Measurements from ENCODE around the gene SECISBP2. TPM values are rescaled to one million over a fixed set of nuclear protein-coding genes. Genes with fewer than 3 reads are reported as not detected.
A peak's percentile ranks its signal among the peaks of the same experiment; 100 is the strongest.

The SECISBP2 gene
- total and polyA plus RNA-seq, 4 donors = 14.2 to 37.7 (median 24.3) TPM

DNA sequence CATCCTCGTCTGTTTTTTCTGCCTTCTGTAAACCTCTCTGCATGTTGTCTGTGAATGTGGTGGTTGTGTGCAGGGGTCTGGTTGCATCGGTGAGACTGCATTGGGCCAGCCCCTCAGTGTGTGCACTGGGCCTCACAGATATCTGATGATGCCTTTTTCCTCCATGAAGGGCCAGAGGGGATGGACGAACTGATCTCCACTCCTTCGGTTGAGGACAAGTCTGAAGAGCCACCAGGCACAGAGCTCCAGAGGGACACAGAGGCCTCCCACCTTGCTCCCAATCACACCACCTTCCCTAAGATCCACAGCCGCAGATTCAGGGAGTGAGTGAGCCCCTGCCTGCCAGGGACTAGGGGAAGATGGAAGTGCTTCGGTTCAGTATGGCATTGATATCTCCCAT is 31.3 kb downstream of the SECISBP2 start:
- no peak for TF ChIP-seq FOXA2 (IDR thresholded peaks at IDR 0.05)
- TF ChIP-seq SP1 (IDR thresholded peaks at IDR 0.05) = no peak
- TF ChIP-seq CTCF (IDR thresholded peaks at IDR 0.05; ENCODE audit: low read depth, low read length, missing input control) = no peak
- H3K36me3 ChIP-seq (ENCODE audit: control insufficient read depth in 4 of 4, insufficient read depth in 3 of 4, low read depth in 1 of 4, low read length in 3 of 4) = peaks cover 8 to 48% (median 30%) of the 10 kb centered on the region in 4 donors
- 94% methylated on average over 6 of the region's 6 CpGs for WGBS
- DNase-seq (ENCODE audit: low spot score) = no peak
- no peaks in the 10 kb centered on the region for H3K9me3 ChIP-seq (ENCODE audit: control insufficient read depth in 4 of 4, low read length in 3 of 4)
- H3K4me1 ChIP-seq (ENCODE audit: control insufficient read depth in 4 of 4, insufficient read depth in 4 of 4, low read length in 3 of 4) = peaks cover 13 to 29% (median 23%) of the 10 kb centered on the region in 4 donors
- no peaks in the 10 kb centered on the region for H3K27me3 ChIP-seq (ENCODE audit: control insufficient read depth in 4 of 4, insufficient read depth in 4 of 4, low read length in 3 of 4)
- H3K4me3 ChIP-seq (ENCODE audit: low read depth in 1 of 3, low read length in 3 of 3) = no peak overlapping the region
- no peak overlapping the region for H3K9ac ChIP-seq (ENCODE audit: low read depth in 1 of 2, low read length in 2 of 2)
- no peak overlapping the region for H3K27ac ChIP-seq (ENCODE audit: low read depth in 1 of 2, low read length in 2 of 2)

DNA sequence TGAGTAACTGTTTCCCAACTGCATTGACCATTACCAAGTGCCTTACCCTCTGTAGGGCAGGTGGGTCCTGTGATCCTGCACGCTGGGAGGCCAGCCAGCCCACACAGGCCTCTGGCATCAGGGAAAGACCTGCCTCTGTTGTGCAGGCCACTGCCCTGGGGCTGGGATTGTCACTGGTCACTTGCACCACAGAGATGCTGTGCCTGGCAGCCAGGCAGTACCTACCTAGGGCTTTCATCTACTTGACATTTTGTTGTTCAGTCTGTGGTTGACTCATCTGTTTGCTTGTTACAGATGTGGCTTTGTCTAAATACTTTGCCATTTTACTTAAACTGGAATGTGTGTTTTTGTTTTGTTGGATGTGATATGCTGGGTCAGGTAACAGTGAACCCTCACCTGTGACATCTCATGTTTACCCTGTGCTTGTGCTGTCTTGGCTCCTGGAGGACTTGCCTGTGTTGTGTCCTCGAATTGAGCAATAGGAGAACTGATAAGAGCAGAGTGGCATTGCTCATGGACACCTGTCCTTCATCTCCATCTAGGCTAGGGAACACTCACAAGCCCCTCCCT is 32.8 kb downstream of the SECISBP2 start:
- Histone ChIP-seq H3K27ac (ENCODE audit: low read depth in 1 of 2, low read length in 2 of 2) (peak overlapping the region; percentile 34 to 74), H3K36me3 (ENCODE audit: control insufficient read depth in 4 of 4, insufficient read depth in 3 of 4, low read depth in 1 of 4, low read length in 3 of 4) (peaks cover 2 to 47% (median 34%) of the 10 kb centered on the region in 4 donors), H3K27me3 (ENCODE audit: control insufficient read depth in 4 of 4, insufficient read depth in 4 of 4, low read length in 3 of 4) (no peaks in the 10 kb centered on the region), H3K9ac (ENCODE audit: low read depth in 1 of 2, low read length in 2 of 2) (no peak overlapping the region), H3K9me3 (ENCODE audit: control insufficient read depth in 4 of 4, low read length in 3 of 4) (no peaks in the 10 kb centered on the region), H3K4me1 (ENCODE audit: control insufficient read depth in 4 of 4, insufficient read depth in 4 of 4, low read length in 3 of 4) (peaks cover 13 to 29% (median 23%) of the 10 kb centered on the region in 4 donors), H3K4me3 (ENCODE audit: low read depth in 1 of 3, low read length in 3 of 3) (no peak overlapping the region)
- DNase-seq (ENCODE audit: low spot score) = no peak
- 33% methylated on average over 2 of the region's 2 CpGs for WGBS
- TF ChIP-seq GABPA (IDR thresholded peaks at IDR 0.05 in 1 of 2, conservative IDR thresholded peaks at IDR 0.05 in 1 of 2) = peak in 1 of 2 donors; percentile 52
- TF ChIP-seq NR2F2 (IDR thresholded peaks at IDR 0.05) = no peak
- no peak for TF ChIP-seq ZBTB33 (IDR thresholded peaks at IDR 0.05)
- peak; percentile 76 to 89 for TF ChIP-seq HNF4A (conservative IDR thresholded peaks at IDR 0.05)
- TF ChIP-seq EGR1 (IDR thresholded peaks at IDR 0.05; ENCODE audit: low read depth in 2 of 2) = peak in 1 of 2 donors; percentile 23
- TF ChIP-seq JUND (IDR thresholded peaks at IDR 0.05) = peak; percentile 47 to 75
- TF ChIP-seq SP1 (IDR thresholded peaks at IDR 0.05) = peak; percentile 84
- peak; percentile 41 to 43 for TF ChIP-seq RAD21 (IDR thresholded peaks at IDR 0.05)
- peak; percentile 75 for TF ChIP-seq REST (IDR thresholded peaks at IDR 0.05)
- peak; percentile 65 for TF ChIP-seq YY1 (IDR thresholded peaks at IDR 0.05)
- peak; percentile 89 for TF ChIP-seq MAX (IDR thresholded peaks at IDR 0.05)
- TF ChIP-seq TAF1 (conservative IDR thresholded peaks at IDR 0.05) = no peak
- peak; percentile 11 for TF ChIP-seq HNF4G (IDR thresholded peaks at IDR 0.05)
- peak; percentile 31 for TF ChIP-seq ATF3 (IDR thresholded peaks at IDR 0.05)
- no peak for TF ChIP-seq CTCF (IDR thresholded peaks at IDR 0.05; ENCODE audit: low read depth, low read length, missing input control)
- TF ChIP-seq FOXA1 (IDR thresholded peaks at IDR 0.05) = peak; percentile 95
- TF ChIP-seq FOXA2 (IDR thresholded peaks at IDR 0.05) = peak; percentile 98
- peak in 1 of 2 donors; percentile 91 for TF ChIP-seq RXRA (IDR thresholded peaks at IDR 0.05)

All from liver (tissue), 9 donors.